Upper lobe of left lung (tissue), 4 donors: ENCODE results near the gene ZIC4.

ENCODE experiments used
- CTCF ChIP-seq, 6 experiments: fragments of 450-650 bp in 4 of 6; fragments of 200-600 bp in 2 of 6; sonication (generic) in 2 of 6; IDR thresholded peaks; one replicate each; pipeline ENCODE4 v1.5.1; 2016 to 2019; ENCODE audit warnings: antibody characterized with exemption in 6 of 6
- EP300 ChIP-seq, 4 donors: sonication (generic); formaldehyde crosslinking; IDR thresholded peaks; one replicate each; pipeline ENCODE4 v1.5.1; 2017; ENCODE audit warnings: antibody characterized with exemption in 4 of 4, control low read depth in 2 of 4
- POLR2AphosphoS5 ChIP-seq, 2 donors: sonication (generic); formaldehyde crosslinking; IDR thresholded peaks; one replicate each; pipeline ENCODE4 v1.5.1; 2017; ENCODE audit warnings: antibody characterized with exemption in 2 of 2

GRCh38 chr3:147406028-147406931 is at the start of gene ZIC4:
- TF ChIP-seq POLR2AphosphoS5 (IDR thresholded peaks at IDR 0.05) (no peak), EP300 (IDR thresholded peaks at IDR 0.05) (no peak), CTCF (IDR thresholded peaks at IDR 0.05) (no peak)
